Measurements from ENCODE around the gene PCSK9. TPM values are rescaled to one million over a fixed set of nuclear protein-coding genes. Genes with fewer than 3 reads are reported as not detected.

PCSK9 gene
- total and polyA plus RNA-seq, 12 donors, result under 0.01 to 0.07 (median 0.05) TPM; not detected in 9

GRCh38 chr1:55052221-55053142, 13.1 kb downstream of the PCSK9 start:
- H3K4me1 ChIP-seq, result peaks cover 0 to 40% (median 13%) of the 10 kb centered on the region in 9 donors
- peak overlapping the region in 5 of 10 donors; percentile 1 to 17 (median 7) for H3K27ac ChIP-seq
- H3K36me3 ChIP-seq, result no peaks in the 10 kb centered on the region
- WGBS, 2 donors, result 83 to 84% methylated on average over 29 of the region's 29 CpGs
- peak in 6 of 8 donors; percentile 10 to 58 (median 29) for ATAC-seq
- peak; percentile 43 to 57 for DNase-seq
- H3K27me3 ChIP-seq, result no peaks in the 10 kb centered on the region
- TF ChIP-seq CTCF (IDR thresholded peaks at IDR 0.05), result no peak
- H3K4me3 ChIP-seq, result no peak overlapping the region
- H3K9me3 ChIP-seq, result no peaks in the 10 kb centered on the region
- intact Hi-C loops (cut with DNase I), result no loop called here

- DNase-seq, result no peak
- 58 to 59% methylated on average over 7 of the region's 7 CpGs for WGBS, 2 donors
- H3K9me3 ChIP-seq, result no peaks in the 10 kb centered on the region
Measured at GRCh38 chr1:55053265-55053954, 14.1 kb downstream of the PCSK9 start.

GRCh38 chr1:55054396-55054795, 15.0 kb downstream of the PCSK9 start:
- Histone ChIP-seq H3K27me3 (no peaks in the 10 kb centered on the region), H3K36me3 (no peaks in the 10 kb centered on the region), H3K4me1 (peaks cover 0 to 36% (median 10%) of the 10 kb centered on the region in 9 donors), H3K27ac (no peak overlapping the region), H3K4me3 (no peak overlapping the region), H3K9me3 (no peaks in the 10 kb centered on the region)
- no peak for TF ChIP-seq CTCF (IDR thresholded peaks at IDR 0.05)
- no peak for DNase-seq
- intact Hi-C loops (cut with DNase I), result no loop called here
- no peak for ATAC-seq
- WGBS, 2 donors, result 95 to 97% methylated on average over 5 of the region's 5 CpGs

More at GRCh38 chr1:55053265-55053954, 14.1 kb downstream of the PCSK9 start:
- no peak overlapping the region for H3K4me3 ChIP-seq
- intact Hi-C loops (cut with DNase I), result no loop called here
- H3K27ac ChIP-seq, result peak overlapping the region in 5 of 10 donors; percentile 1 to 17 (median 7)
- no peak for TF ChIP-seq CTCF (IDR thresholded peaks at IDR 0.05)
- ATAC-seq, result peak in 4 of 8 donors; percentile 7 to 46 (median 24)
- H3K27me3 ChIP-seq, result no peaks in the 10 kb centered on the region
- H3K4me1 ChIP-seq, result peaks cover 0 to 40% (median 13%) of the 10 kb centered on the region in 9 donors
- no peaks in the 10 kb centered on the region for H3K36me3 ChIP-seq

- H3K36me3 ChIP-seq, result no peaks in the 10 kb centered on the region
- H3K9me3 ChIP-seq, result no peaks in the 10 kb centered on the region
- no peaks in the 10 kb centered on the region for H3K27me3 ChIP-seq
- TF ChIP-seq CTCF (IDR thresholded peaks at IDR 0.05), result no peak
- intact Hi-C loops (cut with DNase I), result no loop called here
- WGBS, 2 donors, result 82 to 88% methylated on average over 12 of the region's 12 CpGs
- DNase-seq (no peak), ATAC-seq (no peak)
- no peak overlapping the region for H3K27ac ChIP-seq
- H3K4me3 ChIP-seq, result no peak overlapping the region
- peaks cover 0 to 29% (median 5%) of the 10 kb centered on the region in 9 donors for H3K4me1 ChIP-seq
Measured at GRCh38 chr1:55055084-55055882, 15.9 kb downstream of the PCSK9 start.

All from heart right ventricle (tissue), 16 donors.